Ovary (tissue), 3 donors: Measurements from ENCODE around the gene EXOSC10.

ENCODE experiments used
- CTCF ChIP-seq, 3 donors: fragments of 450-650 bp in 2 of 3; fragments of 200-600 bp in 1 of 3; IDR thresholded peaks; one replicate each; pipeline versions ENCODE4 v1.5.1 to v1.8.0; 2016 to 2022; ENCODE audit warnings: antibody characterized with exemption in 3 of 3, mild to moderate bottlenecking in 1 of 3
- POLR2A ChIP-seq: fragments of 450-650 bp; IDR thresholded peaks from one replicate; pipeline ENCODE4 v1.6.1; 2017; ENCODE audit warnings: antibody characterized with exemption, mild to moderate bottlenecking, moderate library complexity
- donor health status: DM: no; HTN: no; CAD: no.

- TF ChIP-seq CTCF (IDR thresholded peaks at IDR 0.05) (no peak), POLR2A (no peak)
Observed at GRCh38 chr1:11147197-11147770, 47.6 kb upstream of the EXOSC10 start.
